HG03558 (cell line): ENCODE measurements around the gene PPFIBP1.
"Not testable (repeated sequence)": the region's sequence is repeated elsewhere in the genome, so short reads cannot be mapped to it uniquely, and the experiment has no call there.

ENCODE experiments used
- ATAC-seq: cut with Tn5 transposase; IDR thresholded peaks from one replicate; pipeline ENCODE4 v1.9.1; 2021; ENCODE audit warnings: moderate number of reproducible peaks; ENCODE audit not compliant: unreplicated experiment; ENCODE audit errors: extremely low read depth

PPFIBP1 gene

GRCh38 chr12:27644158-27644845 is 120.3 kb downstream of the PPFIBP1 start:
- ATAC-seq, result no peak

GRCh38 chr12:27645671-27646070 is 121.7 kb downstream of the PPFIBP1 start:
- ATAC-seq, result no peak

GRCh38 chr12:27646149-27646548 is 122.1 kb downstream of the PPFIBP1 start:
- no peak for ATAC-seq

GRCh38 chr12:27650011-27650410 is 126.0 kb downstream of the PPFIBP1 start:
- ATAC-seq, result no peak

GRCh38 chr12:27651201-27651600 is 127.2 kb downstream of the PPFIBP1 start:
- ATAC-seq, result no peak

GRCh38 chr12:27652174-27652763 is 128.3 kb downstream of the PPFIBP1 start:
- ATAC-seq, result no peak

- no peak for ATAC-seq
Observed at GRCh38 chr12:27653661-27654060, 129.7 kb downstream of the PPFIBP1 start.

GRCh38 chr12:27655476-27655875 is 131.5 kb downstream of the PPFIBP1 start:
- not testable (repeated sequence) for ATAC-seq

- ATAC-seq, result no peak
Observed at GRCh38 chr12:27657296-27657695, 133.3 kb downstream of the PPFIBP1 start.

GRCh38 chr12:27665704-27666103 is 141.7 kb downstream of the PPFIBP1 start:
- ATAC-seq, result no peak

GRCh38 chr12:27666510-27666909 is 142.5 kb downstream of the PPFIBP1 start:
- ATAC-seq, result no peak

- no peak for ATAC-seq
Observed at GRCh38 chr12:27667540-27667939, 143.5 kb downstream of the PPFIBP1 start.

- no peak for ATAC-seq
Observed at GRCh38 chr12:27672051-27672450, 148.0 kb downstream of the PPFIBP1 start.

GRCh38 chr12:27672643-27673042 is 148.6 kb downstream of the PPFIBP1 start:
- no peak for ATAC-seq

GRCh38 chr12:27673101-27673718 is 149.2 kb downstream of the PPFIBP1 start:
- no peak for ATAC-seq

GRCh38 chr12:27674989-27675388 is 151.0 kb downstream of the PPFIBP1 start:
- no peak for ATAC-seq

GRCh38 chr12:27680619-27681018 is 156.6 kb downstream of the PPFIBP1 start:
- no peak for ATAC-seq

GRCh38 chr12:27682534-27682933 is 158.5 kb downstream of the PPFIBP1 start:
- no peak for ATAC-seq

GRCh38 chr12:27685274-27685673 is 161.3 kb downstream of the PPFIBP1 start:
- no peak for ATAC-seq

GRCh38 chr12:27686147-27686546 is 162.1 kb downstream of the PPFIBP1 start:
- no peak for ATAC-seq

GRCh38 chr12:27688671-27689070 is 164.7 kb downstream of the PPFIBP1 start:
- ATAC-seq, result no peak
